Effector CD8-positive, alpha-beta T cell (primary cell): ENCODE results near the gene REPIN1.

Experiments used
- DNase-seq: peaks from one replicate; lab custom pipeline; 2025; lab: John Stamatoyannopoulos, UW

REPIN1 gene

GRCh38 chr7:150360363-150361058, 8.1 kb upstream of the REPIN1 start:
- no peak for DNase-seq

- no peak for DNase-seq
Measured at GRCh38 chr7:150361402-150361801, 7.2 kb upstream of the REPIN1 start.

GRCh38 chr7:150361807-150362621, 6.6 kb upstream of the REPIN1 start:
- no peak for DNase-seq

GRCh38 chr7:150363370-150363769, 5.3 kb upstream of the REPIN1 start:
- DNase-seq, result no peak

GRCh38 chr7:150363872-150364271, 4.8 kb upstream of the REPIN1 start:
- no peak for DNase-seq

- no peak for DNase-seq
Measured at GRCh38 chr7:150365194-150365593, 3.4 kb upstream of the REPIN1 start.

- no peak for DNase-seq
Measured at GRCh38 chr7:150365673-150366398, 2.8 kb upstream of the REPIN1 start.

GRCh38 chr7:150367677-150368095, 936 bp upstream of the REPIN1 start:
- no peak for DNase-seq

GRCh38 chr7:150368884-150369747, 494 bp downstream of the REPIN1 start:
- DNase-seq, result peak; percentile 48

GRCh38 chr7:150369748-150370501, 1.3 kb downstream of the REPIN1 start:
- no peak for DNase-seq

- DNase-seq, result no peak
Measured at GRCh38 chr7:150370612-150371071, 2.0 kb downstream of the REPIN1 start.

- no peak for DNase-seq
Measured at GRCh38 chr7:150371131-150371995, 2.7 kb downstream of the REPIN1 start.

GRCh38 chr7:150371996-150372270, 3.3 kb downstream of the REPIN1 start:
- no peak for DNase-seq

- DNase-seq, result no peak
Measured at GRCh38 chr7:150372271-150373048, 3.8 kb downstream of the REPIN1 start.

- no peak for DNase-seq
Measured at GRCh38 chr7:150373049-150373801, 4.6 kb downstream of the REPIN1 start.

GRCh38 chr7:150374026-150374425, 5.4 kb downstream of the REPIN1 start:
- no peak for DNase-seq

GRCh38 chr7:150374472-150374871, 5.8 kb downstream of the REPIN1 start:
- DNase-seq, result no peak
